ENCODE measurements around the gene NOL12. TPM values are rescaled to one million over a fixed set of nuclear protein-coding genes. Genes with fewer than 3 reads are reported as not detected.
"Not testable (repeated sequence)": the region's sequence is repeated elsewhere in the genome, so short reads cannot be mapped to it uniquely, and the experiment has no call there.

Gene NOL12
- total RNA-seq, 1 experiment from 2014 or later = 26.2 TPM

DNA sequence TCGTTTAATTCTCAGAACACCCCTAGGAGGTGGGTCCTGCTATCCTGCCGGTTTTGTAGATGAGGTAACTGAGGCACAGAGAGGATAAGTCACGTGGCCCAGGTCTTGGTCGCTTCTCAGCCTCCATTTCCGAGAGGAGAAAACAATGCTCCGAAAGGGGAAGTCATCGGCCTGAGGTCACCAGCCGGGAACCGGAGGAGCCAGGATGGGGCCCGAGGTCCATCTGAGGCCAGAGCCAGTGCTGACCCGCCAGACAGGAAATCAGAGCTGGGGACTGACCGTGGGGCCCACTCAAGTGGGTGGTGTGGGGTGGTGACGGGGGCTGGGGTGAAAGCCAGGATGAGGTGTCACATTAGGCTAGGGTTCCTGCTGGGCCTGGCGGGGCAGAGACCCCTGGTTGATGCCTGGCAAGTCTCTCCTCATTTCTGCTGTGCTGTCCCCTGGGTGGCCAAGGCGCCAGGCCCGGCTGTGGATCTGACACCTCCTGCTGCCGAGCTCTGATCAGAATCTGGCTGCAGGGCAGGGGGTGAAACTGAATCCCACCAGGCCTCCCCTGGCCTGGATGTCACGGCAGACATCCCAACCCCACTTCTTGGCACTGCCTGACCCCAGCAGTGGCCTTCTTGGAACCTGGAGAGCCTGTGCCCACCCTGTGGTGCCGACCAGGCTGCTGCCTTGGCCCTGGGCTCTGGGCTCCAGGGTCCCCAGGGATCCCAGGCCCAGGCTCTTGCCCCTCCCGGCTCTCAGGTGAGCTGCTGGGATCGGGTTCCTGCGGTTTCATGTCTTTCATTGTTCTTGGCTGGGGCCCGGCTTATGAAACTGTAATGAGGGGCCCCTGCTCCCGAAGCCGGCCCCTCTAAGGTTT lies 22.7 kb downstream of the NOL12 start:
- no peak overlapping the region for H3K27ac ChIP-seq
- H3K36me3 ChIP-seq = no peaks in the 10 kb centered on the region
- H3K4me3 ChIP-seq = no peak overlapping the region
- H3K9me3 ChIP-seq (replicated peaks) = no peaks in the 10 kb centered on the region
- no peaks in the 10 kb centered on the region for H3K27me3 ChIP-seq
- no peak for DNase-seq
- no peaks in the 10 kb centered on the region for H3K4me1 ChIP-seq

DNA sequence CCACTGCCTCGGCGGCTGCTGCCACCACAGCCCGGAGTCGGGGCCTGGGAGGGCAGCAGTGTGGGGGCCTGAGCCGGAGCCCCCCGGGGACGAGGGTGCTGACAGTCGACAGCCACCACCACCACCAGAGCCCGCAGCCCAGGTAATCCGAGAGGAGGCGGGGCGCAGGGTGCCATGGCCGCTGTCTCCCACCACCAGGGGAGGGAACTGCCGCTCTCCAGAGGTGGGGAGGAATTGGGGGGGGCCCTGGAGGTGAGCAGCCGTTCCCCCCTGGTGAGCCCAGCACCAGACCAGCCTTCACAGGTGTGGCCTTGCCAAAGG lies 23.3 kb downstream of the NOL12 start:
- H3K36me3 ChIP-seq = no peaks in the 10 kb centered on the region
- H3K27me3 ChIP-seq = no peaks in the 10 kb centered on the region
- no peak overlapping the region for H3K4me3 ChIP-seq

DNA sequence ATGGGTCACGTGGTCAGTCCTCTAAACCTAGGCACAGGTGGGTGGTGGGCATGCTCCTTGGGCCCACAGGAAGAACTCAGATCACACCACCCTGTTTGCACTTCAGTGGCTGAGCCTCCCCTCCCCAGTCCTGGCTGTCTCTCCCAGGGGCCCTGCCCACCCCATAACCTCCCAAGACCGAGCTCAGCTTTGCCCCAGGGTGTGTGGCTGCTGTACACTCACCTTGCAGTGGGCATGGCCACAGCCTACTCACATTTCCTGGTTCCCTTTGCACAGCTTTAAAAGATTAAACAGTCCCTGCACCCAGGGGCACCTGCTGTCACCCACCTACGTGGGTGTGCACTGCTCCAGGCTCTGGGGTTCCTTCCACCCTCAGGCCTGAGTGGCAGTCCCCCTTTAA lies 24.5 kb downstream of the NOL12 start:
- no peak for DNase-seq
- H3K4me3 ChIP-seq = no peak overlapping the region
- H3K36me3 ChIP-seq = no peaks in the 10 kb centered on the region
- no peaks in the 10 kb centered on the region for H3K4me1 ChIP-seq
- H3K27ac ChIP-seq = no peak overlapping the region
- no peaks in the 10 kb centered on the region for H3K27me3 ChIP-seq
- H3K9me3 ChIP-seq (replicated peaks) = no peaks in the 10 kb centered on the region

More for the DNA sequence above, 23.3 kb downstream of the NOL12 start:
- no peak for DNase-seq
- H3K9me3 ChIP-seq (replicated peaks) = no peaks in the 10 kb centered on the region
- no peaks in the 10 kb centered on the region for H3K4me1 ChIP-seq
- H3K27ac ChIP-seq = no peak overlapping the region

DNA sequence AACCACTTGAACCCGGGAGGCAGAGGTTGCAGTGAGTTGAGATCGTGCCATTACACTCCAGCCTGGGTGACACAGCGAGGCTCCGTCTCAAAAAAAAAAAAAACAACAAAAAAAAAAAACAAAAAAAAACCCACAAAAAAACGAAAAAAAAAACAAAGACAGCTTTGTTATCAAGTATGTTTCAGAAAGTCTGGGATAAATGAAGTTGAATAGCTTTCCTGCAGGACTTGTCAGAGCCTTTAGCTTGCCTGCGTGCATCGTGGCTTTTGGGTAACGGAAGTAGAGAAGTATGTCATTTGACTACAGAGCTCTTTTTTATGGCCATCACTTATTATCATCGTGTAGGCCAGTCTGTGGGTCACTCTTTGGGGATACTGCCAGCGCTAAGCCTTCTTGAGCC lies 25.3 kb downstream of the NOL12 start:
- Histone ChIP-seq H3K27ac (no peak overlapping the region), H3K36me3 (no peaks in the 10 kb centered on the region), H3K4me3 (no peak overlapping the region), H3K9me3 (replicated peaks) (no peaks in the 10 kb centered on the region), H3K27me3 (no peaks in the 10 kb centered on the region), H3K4me1 (no peaks in the 10 kb centered on the region)
- no peak for DNase-seq

DNA sequence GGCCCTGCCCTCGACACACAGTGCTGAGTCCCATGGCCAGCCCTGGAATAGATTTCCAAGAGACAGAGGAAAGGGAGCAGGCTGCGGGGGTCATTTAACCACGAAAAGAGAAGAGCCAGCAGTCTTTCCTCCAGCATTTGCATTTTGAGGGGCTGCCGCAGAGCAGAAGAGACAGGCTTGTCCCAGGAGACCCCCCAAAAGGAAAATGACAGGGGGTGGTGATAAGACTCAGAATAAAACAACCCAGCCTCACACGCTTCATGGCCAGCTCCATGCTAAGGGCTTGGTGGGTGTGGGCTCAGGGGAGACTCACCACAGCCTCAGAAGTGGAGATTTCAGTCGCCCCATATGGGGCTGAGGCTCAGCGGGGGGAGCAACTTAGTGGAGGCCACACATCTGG lies 27.6 kb downstream of the NOL12 start:
- Histone ChIP-seq H3K27ac (no peak overlapping the region), H3K9me3 (replicated peaks) (no peaks in the 10 kb centered on the region), H3K4me3 (no peak overlapping the region), H3K27me3 (no peaks in the 10 kb centered on the region), H3K4me1 (no peaks in the 10 kb centered on the region), H3K36me3 (no peaks in the 10 kb centered on the region)
- no peak for DNase-seq

DNA sequence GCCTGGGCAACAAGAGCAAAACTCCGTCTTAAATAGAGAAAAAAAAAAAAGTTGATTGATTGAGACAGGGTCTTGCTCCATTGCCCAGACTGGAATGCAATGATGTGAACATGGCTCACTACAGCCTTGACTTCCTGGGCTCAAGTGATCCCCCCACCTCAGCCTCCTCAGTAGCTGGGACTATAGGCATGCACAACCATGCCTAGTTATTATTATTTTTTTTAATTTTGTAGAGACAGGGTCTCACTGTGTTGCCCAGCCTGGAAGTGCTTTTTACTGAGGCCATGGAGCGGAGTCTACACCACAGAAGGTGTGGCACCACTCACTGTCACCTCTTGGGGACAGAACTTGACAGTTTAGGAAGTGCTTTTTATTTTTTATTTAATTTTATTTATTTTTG lies 28.5 kb downstream of the NOL12 start:
- DNase-seq = no peak
- Histone ChIP-seq H3K36me3 (no peaks in the 10 kb centered on the region), H3K27me3 (no peaks in the 10 kb centered on the region), H3K27ac (no peak overlapping the region), H3K9me3 (replicated peaks) (no peaks in the 10 kb centered on the region), H3K4me3 (no peak overlapping the region), H3K4me1 (no peaks in the 10 kb centered on the region)

DNA sequence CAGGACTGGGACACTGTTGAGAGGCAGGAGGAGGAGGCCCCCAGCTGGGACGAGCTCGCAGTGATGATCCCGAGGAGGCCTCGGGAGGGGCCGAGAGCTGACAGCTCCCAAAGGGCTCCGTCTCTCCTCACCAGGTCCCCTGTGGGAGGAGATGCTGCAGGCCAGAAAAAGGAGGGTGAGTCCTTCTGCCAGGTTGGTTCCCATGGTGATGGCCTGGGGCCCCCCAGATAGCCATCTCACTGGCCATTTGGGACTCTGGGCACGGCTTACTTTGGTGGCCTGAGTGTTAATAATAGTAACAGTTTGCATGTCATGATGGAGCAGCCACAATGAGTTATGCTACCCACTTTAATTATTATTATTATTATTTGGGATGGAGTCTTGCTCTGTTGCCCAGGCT lies 29.6 kb downstream of the NOL12 start:
- Histone ChIP-seq H3K4me1 (no peaks in the 10 kb centered on the region), H3K9me3 (replicated peaks) (no peaks in the 10 kb centered on the region), H3K36me3 (no peaks in the 10 kb centered on the region), H3K27ac (no peak overlapping the region), H3K4me3 (no peak overlapping the region), H3K27me3 (no peaks in the 10 kb centered on the region)
- no peak for DNase-seq

DNA sequence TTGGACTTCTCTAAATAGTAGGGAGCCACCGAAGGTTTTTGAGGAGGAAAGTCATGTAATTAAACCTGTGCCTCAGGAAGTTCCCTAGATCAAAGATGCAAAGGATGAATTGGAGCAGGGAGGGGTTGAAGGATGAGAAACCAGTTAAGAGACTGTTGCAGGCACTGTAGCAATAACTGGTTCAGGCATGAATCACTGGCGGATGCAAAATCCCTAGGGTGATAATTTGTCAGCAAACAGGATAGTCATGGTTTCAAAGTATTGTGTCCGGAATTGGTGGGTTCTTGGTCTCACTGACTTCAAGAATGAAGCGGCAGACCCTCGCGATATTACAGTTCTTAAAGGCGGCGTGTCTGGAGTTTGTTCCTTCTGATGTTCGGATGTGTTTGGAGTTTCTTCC lies 30.6 kb downstream of the NOL12 start:
- Histone ChIP-seq H3K36me3 (no peaks in the 10 kb centered on the region), H3K27ac (no peak overlapping the region), H3K27me3 (no peaks in the 10 kb centered on the region), H3K4me3 (no peak overlapping the region), H3K9me3 (replicated peaks) (no peaks in the 10 kb centered on the region), H3K4me1 (no peaks in the 10 kb centered on the region)
- DNase-seq = no peak

DNA sequence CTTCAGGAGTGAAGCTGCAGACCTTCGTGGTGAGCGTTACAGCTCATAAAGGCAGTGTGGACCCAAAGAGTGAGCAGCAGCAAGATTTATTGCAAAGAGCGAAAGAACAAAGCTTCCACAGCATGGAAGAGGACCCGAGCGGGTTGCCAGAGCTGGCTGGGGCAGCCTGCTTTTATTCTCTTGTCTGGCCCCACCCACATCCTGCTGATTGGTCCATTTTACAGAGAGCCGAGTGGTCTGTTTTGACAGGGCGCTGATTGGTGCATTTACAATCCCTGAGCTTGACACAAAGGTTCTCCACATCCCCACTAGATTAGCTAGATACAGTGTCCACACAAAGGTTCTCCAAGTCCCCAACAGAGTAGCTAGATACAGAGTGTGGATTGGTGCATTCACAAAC lies 31.1 kb downstream of the NOL12 start:
- not testable (repeated sequence) for H3K36me3 ChIP-seq; DNase-seq; H3K9me3 ChIP-seq (replicated peaks); H3K4me1 ChIP-seq; H3K4me3 ChIP-seq; H3K27ac ChIP-seq; H3K27me3 ChIP-seq

DNA sequence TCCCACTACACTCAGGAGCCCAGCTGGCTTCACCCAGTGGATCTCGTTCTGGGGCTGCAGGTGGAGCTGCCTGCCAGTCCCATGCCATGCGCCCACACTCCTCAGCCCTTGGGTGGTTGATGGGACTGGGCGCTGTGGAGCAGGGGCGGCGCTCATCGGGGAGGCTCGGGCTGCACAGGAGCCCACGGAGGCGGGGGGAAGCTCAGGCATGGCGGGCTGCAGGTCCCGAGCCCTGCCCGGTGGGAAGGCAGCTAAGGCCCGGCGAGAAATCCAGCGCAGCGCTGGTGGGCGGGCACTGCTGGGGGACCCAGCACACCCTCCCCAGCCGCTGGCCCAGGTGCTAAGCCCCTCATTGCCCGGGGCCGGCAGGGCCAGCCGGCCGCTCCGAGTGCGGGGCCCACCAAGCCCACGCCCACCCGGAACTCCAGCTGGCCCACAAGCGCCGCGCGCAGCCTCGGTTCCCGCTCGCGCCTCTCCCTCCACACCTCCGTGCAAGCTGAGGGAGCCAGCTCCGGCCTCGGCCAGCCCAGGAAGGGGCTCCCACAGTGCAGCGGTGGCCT lies 31.7 kb downstream of the NOL12 start:
- H3K36me3 ChIP-seq; H3K4me1 ChIP-seq; H3K27ac ChIP-seq; DNase-seq; H3K4me3 ChIP-seq; H3K9me3 ChIP-seq (replicated peaks); H3K27me3 ChIP-seq: not testable (repeated sequence)

DNA sequence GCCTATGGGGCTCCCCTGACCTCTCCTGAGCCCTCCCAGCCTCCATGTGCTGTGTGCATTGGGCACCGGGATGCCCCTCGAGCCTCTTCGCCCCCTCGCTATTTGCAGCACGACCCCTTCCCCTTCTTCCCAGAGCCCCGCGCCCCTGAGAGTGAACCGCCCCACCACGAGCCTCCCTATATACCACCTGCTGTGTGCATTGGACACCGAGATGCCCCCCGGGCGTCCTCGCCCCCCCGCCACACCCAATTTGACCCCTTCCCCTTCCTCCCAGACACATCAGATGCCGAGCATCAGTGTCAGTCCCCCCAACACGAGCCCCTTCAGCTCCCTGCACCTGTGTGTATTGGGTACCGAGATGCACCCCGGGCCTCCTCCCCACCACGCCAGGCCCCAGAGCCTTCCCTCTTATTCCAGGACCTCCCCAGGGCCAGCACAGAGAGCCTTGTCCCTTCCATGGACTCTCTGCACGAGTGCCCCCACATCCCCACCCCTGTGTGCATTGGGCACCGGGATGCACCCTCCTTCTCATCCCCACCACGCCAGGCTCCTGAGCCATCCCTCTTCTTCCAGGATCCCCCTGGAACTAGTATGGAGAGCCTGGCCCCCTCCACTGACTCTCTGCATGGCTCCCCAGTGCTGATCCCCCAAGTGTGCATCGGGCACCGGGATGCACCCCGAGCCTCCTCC lies 39.6 kb downstream of the NOL12 start:
- no peak for DNase-seq
- no peaks in the 10 kb centered on the region for H3K27me3 ChIP-seq
- no peaks in the 10 kb centered on the region for H3K36me3 ChIP-seq
- H3K4me1 ChIP-seq = no peaks in the 10 kb centered on the region
- no peaks in the 10 kb centered on the region for H3K9me3 ChIP-seq (replicated peaks)
- H3K27ac ChIP-seq = no peak overlapping the region
- no peak overlapping the region for H3K4me3 ChIP-seq

DNA sequence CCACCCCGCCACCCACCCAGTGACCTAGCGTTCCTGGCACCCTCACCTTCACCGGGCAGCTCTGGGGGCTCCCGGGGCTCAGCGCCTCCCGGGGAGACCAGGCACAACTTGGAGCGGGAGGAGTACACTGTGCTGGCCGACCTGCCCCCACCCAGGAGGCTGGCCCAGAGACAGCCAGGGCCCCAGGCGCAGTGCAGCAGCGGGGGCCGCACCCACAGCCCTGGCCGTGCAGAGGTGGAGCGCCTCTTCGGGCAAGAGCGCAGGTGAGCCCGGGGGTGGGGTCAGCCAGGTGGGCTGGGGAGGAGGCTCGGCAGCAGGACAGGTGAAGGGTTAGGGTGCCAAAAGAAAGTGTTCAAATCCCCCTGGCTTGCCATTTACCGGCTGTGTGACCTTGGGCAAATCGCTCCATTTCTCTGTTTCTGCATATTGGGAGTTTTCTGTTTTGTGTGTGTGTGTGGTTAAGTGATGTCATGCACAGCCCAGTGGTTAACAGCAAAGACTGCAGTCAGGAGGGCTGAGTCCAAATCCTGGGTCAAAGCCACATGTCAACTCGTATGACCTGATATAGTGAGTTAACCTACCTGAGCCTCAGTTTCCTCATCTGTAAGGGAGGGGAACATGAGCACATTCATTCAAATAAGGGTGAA lies 40.2 kb downstream of the NOL12 start:
- Histone ChIP-seq H3K4me1 (no peaks in the 10 kb centered on the region), H3K27me3 (no peaks in the 10 kb centered on the region), H3K27ac (no peak overlapping the region), H3K9me3 (replicated peaks) (no peaks in the 10 kb centered on the region), H3K4me3 (no peak overlapping the region), H3K36me3 (no peaks in the 10 kb centered on the region)
- no peak for DNase-seq

DNA sequence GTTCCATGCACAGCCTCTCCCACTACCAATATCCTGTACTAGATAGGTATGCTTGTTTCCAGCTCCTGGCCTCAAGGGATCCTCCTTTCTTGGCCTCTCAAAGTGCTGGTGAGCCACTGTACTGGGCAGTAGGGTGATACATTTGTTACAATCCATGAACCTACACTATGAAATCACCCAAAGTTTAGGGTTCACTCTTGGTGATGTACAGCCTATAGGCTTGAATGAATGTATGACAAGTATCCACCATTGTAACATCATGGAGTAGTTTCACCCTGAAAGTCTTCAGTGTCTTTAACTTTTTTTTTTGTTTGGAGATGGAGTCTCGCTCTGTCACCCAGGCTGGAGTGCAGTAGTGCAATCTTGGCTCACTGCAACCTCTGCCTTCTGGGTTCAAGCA lies 42.5 kb downstream of the NOL12 start:
- Histone ChIP-seq H3K36me3 (no peaks in the 10 kb centered on the region), H3K4me3 (no peak overlapping the region), H3K4me1 (no peaks in the 10 kb centered on the region), H3K27ac (no peak overlapping the region), H3K9me3 (replicated peaks) (no peaks in the 10 kb centered on the region), H3K27me3 (no peaks in the 10 kb centered on the region)
- no peak for DNase-seq

DNA sequence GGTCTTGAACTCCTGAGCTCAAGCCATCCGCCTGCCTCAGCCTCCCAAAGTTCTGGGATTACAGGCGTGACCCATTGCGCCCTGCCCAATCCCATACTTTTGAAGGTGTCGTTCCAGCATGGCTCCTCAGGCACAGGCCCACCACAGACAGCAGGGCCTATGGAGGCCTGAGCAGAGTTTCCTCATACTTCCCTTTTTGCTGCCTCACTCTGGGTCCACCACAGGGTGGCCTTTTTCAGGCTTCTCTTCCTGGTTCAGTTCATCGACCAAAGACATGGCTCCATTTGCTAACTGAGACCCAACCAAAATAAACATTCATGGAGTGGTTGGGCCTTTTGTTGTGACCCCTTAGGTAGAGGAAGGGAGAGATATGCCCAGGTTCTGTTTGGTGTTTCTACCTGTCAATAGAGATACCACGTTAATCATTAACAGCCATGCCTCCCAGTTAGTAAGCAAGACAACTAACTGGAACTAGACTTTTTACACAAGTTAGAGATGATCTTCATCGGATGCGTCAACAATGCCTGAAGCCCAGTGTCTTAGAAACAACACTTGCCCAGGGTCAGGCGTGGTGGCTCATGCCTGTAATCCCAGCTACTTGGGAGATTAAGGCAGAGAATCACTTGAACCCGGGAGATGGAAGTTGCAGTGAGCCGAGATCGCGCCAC lies 45.8 kb downstream of the NOL12 start:
- DNase-seq = no peak
- H3K36me3 ChIP-seq = no peaks in the 10 kb centered on the region
- H3K27me3 ChIP-seq = 0 out of 2 replicates have a peak, but pooled peaks cover 5% of the 10 kb centered on the region
- no peak overlapping the region for H3K4me3 ChIP-seq
- no peak overlapping the region for H3K27ac ChIP-seq
- H3K4me1 ChIP-seq = no peaks in the 10 kb centered on the region
- no peaks in the 10 kb centered on the region for H3K9me3 ChIP-seq (replicated peaks)
